ENCODE results near the gene PARD3. TPM values are rescaled to one million over a fixed set of nuclear protein-coding genes. Genes with fewer than 3 reads are reported as not detected.

Gene PARD3
- total RNA-seq, 4 donors from 2014 or later = 30.9 to 54.6 (median 40.0) TPM

- DNase-seq (ENCODE audit: low spot score) = no peak
- no peak for ATAC-seq (ENCODE audit: low FRiP score)
- TF ChIP-seq CTCF (IDR thresholded peaks at IDR 0.05) = no peak
These were observed 554.2 kb downstream of the PARD3 start for GRCh38 chr10:34260904-34261303.

- DNase-seq (ENCODE audit: low spot score) (no peak), ATAC-seq (ENCODE audit: low FRiP score) (no peak)
- TF ChIP-seq CTCF (IDR thresholded peaks at IDR 0.05) = no peak
These were observed 558.9 kb downstream of the PARD3 start for GRCh38 chr10:34256216-34256615.

- DNase-seq (ENCODE audit: low spot score) = no peak
- TF ChIP-seq CTCF (IDR thresholded peaks at IDR 0.05) = no peak
- ATAC-seq (ENCODE audit: low FRiP score) = no peak
These were observed 560.1 kb downstream of the PARD3 start for GRCh38 chr10:34255035-34255434.

- no peak for DNase-seq (ENCODE audit: low spot score)
- ATAC-seq (ENCODE audit: low FRiP score) = no peak
- no peak for TF ChIP-seq CTCF (IDR thresholded peaks at IDR 0.05)
These were observed 560.5 kb downstream of the PARD3 start for GRCh38 chr10:34254596-34254995.

- ATAC-seq (ENCODE audit: low FRiP score) (no peak), DNase-seq (ENCODE audit: low spot score) (no peak)
- no peak for TF ChIP-seq CTCF (IDR thresholded peaks at IDR 0.05)
These were observed 563.0 kb downstream of the PARD3 start for GRCh38 chr10:34252111-34252510.

GRCh38 chr10:34251177-34251576 is 563.9 kb downstream of the PARD3 start:
- ATAC-seq (ENCODE audit: low FRiP score) (no peak), DNase-seq (ENCODE audit: low spot score) (no peak)
- TF ChIP-seq CTCF (IDR thresholded peaks at IDR 0.05) = no peak

GRCh38 chr10:34250722-34251121 is 564.4 kb downstream of the PARD3 start:
- TF ChIP-seq CTCF (IDR thresholded peaks at IDR 0.05) = no peak
- no peak for ATAC-seq (ENCODE audit: low FRiP score)
- no peak for DNase-seq (ENCODE audit: low spot score)
